Gastroesophageal sphincter (tissue), 3 donors: ENCODE measurements around the gene DNAI1.

Experiments used
- EP300 ChIP-seq: sonication (generic); formaldehyde crosslinking; IDR thresholded peaks from one replicate; pipeline ENCODE4 v1.6.1; 2017; ENCODE audit warnings: antibody characterized with exemption, mild to moderate bottlenecking
- POLR2A ChIP-seq, 2 donors: fragments of 450-650 bp; IDR thresholded peaks; one replicate each; pipeline ENCODE4 v1.6.1; 2017; ENCODE audit warnings: antibody characterized with exemption in 2 of 2, mild to moderate bottlenecking in 2 of 2, moderate library complexity in 1 of 2
- POLR2AphosphoS5 ChIP-seq: sonication (generic); formaldehyde crosslinking; IDR thresholded peaks from one replicate; pipeline ENCODE4 v1.6.1; 2017; ENCODE audit warnings: antibody characterized with exemption
- TF ChIP-seq, protein P1 (sequence below), 4 experiments: fragments of 200-600 bp in 2 of 4; fragments of 450-650 bp in 2 of 4; sonication (generic) in 1 of 4; IDR thresholded peaks; one replicate each; pipeline ENCODE4 v1.5.1; 2017 to 2019; ENCODE audit warnings: antibody characterized with exemption in 4 of 4, mild to moderate bottlenecking in 2 of 4, moderate library complexity in 2 of 4

DNA sequence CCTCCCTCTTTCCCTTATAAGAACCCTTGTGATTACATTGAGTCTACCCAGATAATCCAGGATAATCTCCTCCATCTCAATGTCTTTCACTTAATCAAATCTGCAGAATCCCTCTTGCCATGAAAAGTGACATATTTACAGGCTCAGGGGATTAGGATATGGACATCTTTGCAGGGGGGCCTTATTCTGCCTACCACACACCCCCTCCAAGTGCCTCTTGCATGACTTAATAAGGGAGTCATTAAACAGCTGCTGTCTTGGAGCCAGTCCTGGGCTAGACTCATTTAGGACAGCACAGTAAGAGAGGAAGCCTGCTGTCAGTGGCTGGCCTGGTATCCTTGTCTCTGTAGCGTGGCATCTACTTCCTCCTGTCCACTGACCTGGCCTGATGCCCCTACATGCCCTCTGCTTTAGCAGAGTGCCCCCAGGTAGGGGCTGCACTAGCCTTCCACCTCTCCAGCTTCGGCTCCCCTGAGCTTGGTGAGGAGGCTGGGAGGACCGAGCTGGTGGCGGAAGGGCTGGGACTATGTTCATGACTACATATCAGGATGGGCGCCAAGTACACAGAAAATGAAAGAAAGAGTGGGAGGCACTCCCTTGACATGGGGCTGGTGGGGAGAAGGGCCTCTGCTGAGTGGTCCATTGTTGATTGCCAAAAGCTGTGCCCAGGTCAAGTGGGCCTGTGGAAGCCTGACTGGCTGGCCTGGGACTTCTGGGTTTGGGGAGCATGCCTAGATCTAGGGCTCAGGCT is 46.9 kb downstream of the DNAI1 start:
- TF ChIP-seq POLR2A (IDR thresholded peaks at IDR 0.05) (no peak), EP300 (no peak), POLR2AphosphoS5 (no peak)
- TF ChIP-seq, protein P1, sequence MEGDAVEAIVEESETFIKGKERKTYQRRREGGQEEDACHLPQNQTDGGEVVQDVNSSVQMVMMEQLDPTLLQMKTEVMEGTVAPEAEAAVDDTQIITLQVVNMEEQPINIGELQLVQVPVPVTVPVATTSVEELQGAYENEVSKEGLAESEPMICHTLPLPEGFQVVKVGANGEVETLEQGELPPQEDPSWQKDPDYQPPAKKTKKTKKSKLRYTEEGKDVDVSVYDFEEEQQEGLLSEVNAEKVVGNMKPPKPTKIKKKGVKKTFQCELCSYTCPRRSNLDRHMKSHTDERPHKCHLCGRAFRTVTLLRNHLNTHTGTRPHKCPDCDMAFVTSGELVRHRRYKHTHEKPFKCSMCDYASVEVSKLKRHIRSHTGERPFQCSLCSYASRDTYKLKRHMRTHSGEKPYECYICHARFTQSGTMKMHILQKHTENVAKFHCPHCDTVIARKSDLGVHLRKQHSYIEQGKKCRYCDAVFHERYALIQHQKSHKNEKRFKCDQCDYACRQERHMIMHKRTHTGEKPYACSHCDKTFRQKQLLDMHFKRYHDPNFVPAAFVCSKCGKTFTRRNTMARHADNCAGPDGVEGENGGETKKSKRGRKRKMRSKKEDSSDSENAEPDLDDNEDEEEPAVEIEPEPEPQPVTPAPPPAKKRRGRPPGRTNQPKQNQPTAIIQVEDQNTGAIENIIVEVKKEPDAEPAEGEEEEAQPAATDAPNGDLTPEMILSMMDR (IDR thresholded peaks at IDR 0.05), result no peak
